ENCODE measurements around the gene ARHGEF16.

The ARHGEF16 gene

DNA sequence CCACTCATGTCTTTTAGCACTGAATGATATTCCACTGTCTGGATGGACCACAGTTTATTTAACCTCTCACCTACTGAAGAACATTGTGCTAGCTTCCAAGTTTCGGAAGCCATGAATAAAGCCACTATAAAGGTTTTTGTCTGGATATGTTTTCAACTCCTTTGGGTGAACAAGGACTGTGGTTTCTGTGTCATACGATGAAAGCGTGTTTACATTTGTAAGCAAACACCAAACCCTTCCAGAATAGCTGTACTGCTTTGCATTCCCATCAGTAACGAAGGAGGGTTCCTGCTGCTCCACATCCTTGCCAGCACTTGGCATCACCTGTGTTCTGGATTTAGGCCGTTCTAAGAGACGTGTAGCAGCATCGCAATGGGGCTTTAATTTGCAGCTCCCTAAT is 10.7 kb upstream of the ARHGEF16 start:
- Histone ChIP-seq H3K4me1 (no peaks in the 10 kb centered on the region), H3K27ac (no peak overlapping the region), H3K36me3 (no peaks in the 10 kb centered on the region), H3K27me3 (peaks cover 0 to 13% of the 10 kb centered on the region in 2 donors), H3K4me3 (no peak overlapping the region), H3K9me3 (peaks cover 0 to 9% (median 4%) of the 10 kb centered on the region in 3 donors)
- intact Hi-C loops (cut with DNase I; ENCODE audit: low total_unique reads) = no loop called here
- DNase-seq = no peak
- TF ChIP-seq, protein P1, sequence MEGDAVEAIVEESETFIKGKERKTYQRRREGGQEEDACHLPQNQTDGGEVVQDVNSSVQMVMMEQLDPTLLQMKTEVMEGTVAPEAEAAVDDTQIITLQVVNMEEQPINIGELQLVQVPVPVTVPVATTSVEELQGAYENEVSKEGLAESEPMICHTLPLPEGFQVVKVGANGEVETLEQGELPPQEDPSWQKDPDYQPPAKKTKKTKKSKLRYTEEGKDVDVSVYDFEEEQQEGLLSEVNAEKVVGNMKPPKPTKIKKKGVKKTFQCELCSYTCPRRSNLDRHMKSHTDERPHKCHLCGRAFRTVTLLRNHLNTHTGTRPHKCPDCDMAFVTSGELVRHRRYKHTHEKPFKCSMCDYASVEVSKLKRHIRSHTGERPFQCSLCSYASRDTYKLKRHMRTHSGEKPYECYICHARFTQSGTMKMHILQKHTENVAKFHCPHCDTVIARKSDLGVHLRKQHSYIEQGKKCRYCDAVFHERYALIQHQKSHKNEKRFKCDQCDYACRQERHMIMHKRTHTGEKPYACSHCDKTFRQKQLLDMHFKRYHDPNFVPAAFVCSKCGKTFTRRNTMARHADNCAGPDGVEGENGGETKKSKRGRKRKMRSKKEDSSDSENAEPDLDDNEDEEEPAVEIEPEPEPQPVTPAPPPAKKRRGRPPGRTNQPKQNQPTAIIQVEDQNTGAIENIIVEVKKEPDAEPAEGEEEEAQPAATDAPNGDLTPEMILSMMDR (IDR thresholded peaks at IDR 0.05) = no peak

DNA sequence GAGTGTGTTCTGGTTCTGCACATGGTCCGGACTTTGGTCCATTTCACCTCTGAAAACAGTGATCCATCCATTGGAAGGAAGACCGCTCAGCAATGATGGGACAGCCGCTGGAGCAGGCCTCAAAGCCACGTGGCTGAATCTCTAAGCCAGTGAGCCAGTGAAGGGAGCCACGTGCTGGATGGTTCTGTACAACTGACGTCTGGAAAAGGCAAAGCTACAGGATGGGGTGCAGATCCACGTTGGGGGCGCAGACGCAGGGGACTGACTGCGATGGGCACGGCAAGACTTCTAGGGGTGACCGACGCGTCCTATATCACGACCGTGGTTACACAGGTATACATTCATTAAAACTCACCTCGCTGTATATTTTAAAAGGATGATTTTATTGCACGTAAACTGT is 10.2 kb upstream of the ARHGEF16 start:
- Histone ChIP-seq H3K4me3 (no peak overlapping the region), H3K36me3 (no peaks in the 10 kb centered on the region), H3K27me3 (peaks cover 0 to 13% of the 10 kb centered on the region in 2 donors), H3K27ac (no peak overlapping the region), H3K4me1 (no peaks in the 10 kb centered on the region), H3K9me3 (peaks cover 0 to 9% (median 4%) of the 10 kb centered on the region in 3 donors)
- TF ChIP-seq, protein P1 (IDR thresholded peaks at IDR 0.05) = no peak
- intact Hi-C loops (cut with DNase I; ENCODE audit: low total_unique reads) = no loop called here
- no peak for DNase-seq

DNA sequence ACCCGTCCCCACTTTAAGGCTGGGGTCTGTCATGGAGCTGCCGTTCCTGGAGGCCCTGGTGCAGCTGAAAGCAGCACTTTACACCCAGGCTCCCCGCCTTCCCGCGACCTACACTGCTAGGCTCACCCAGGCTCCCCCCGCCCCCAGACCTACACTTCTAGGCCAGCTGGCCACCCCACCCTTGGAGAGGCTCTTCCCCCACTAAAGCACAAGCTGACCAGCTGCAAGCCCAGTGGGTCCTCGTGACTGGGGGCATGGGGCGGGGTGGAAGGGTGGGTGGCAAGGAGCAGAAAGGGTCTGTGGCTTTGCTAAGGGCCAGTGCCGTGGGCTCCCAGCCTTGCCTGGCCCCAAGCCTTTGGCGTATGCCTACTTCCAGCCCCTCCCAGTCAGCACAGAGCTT is 9.7 kb upstream of the ARHGEF16 start:
- Histone ChIP-seq H3K27me3 (peaks cover 0 to 13% of the 10 kb centered on the region in 2 donors), H3K9me3 (peaks cover 0 to 9% (median 4%) of the 10 kb centered on the region in 3 donors), H3K27ac (no peak overlapping the region), H3K4me3 (no peak overlapping the region), H3K36me3 (no peaks in the 10 kb centered on the region), H3K4me1 (no peaks in the 10 kb centered on the region)
- intact Hi-C loops (cut with DNase I; ENCODE audit: low total_unique reads) = no loop called here
- DNase-seq = no peak
- TF ChIP-seq, protein P1 (IDR thresholded peaks at IDR 0.05) = no peak

DNA sequence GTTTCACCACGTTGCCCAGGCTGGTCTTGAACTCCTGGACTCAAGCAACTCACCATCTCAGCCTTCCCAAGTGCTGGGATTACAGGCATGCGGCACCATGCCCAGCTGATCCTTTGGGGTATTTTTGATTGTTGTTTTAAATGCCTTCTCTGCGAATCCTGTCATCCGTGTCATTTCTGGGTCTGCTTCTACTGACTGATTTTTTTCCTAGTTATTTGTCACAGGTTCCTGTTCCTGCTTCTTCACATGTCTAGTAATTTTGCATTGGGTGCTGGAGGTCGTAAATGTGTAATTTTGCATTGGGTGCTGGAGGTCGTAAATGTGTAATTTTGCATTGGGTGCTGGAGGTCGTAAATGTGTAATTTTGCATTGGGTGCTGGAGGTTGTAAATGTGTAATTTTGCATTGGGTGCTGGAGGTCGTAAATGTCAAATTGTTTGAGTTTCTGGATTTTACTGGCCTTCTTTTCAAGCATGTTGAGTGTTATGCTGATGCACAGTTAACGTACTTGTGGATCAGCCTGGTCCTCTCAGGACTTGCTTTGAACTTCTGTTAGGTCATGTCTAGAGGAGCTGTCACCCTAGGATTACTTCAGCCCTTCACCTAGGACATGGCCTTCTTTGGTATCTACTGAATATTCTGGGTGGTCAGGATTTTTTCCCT is 4.1 kb upstream of the ARHGEF16 start:
- H3K27ac ChIP-seq = no peak overlapping the region
- H3K9me3 ChIP-seq = peaks cover 0 to 9% (median 3%) of the 10 kb centered on the region in 3 donors
- intact Hi-C loops (cut with DNase I; ENCODE audit: low total_unique reads) = loop anchor here (5.0 to 10.0 kb wide), 2 partner anchors 167 to 274 kb away; no protein-coding TSS in a partner anchor
- H3K4me1 ChIP-seq = peaks cover 0 to 21% (median 17%) of the 10 kb centered on the region in 4 donors
- H3K36me3 ChIP-seq = no peaks in the 10 kb centered on the region
- peaks cover 0 to 43% of the 10 kb centered on the region in 2 donors for H3K27me3 ChIP-seq
- no peak overlapping the region for H3K4me3 ChIP-seq
- DNase-seq = no peak
- TF ChIP-seq, protein P1 (IDR thresholded peaks at IDR 0.05) = no peak

DNA sequence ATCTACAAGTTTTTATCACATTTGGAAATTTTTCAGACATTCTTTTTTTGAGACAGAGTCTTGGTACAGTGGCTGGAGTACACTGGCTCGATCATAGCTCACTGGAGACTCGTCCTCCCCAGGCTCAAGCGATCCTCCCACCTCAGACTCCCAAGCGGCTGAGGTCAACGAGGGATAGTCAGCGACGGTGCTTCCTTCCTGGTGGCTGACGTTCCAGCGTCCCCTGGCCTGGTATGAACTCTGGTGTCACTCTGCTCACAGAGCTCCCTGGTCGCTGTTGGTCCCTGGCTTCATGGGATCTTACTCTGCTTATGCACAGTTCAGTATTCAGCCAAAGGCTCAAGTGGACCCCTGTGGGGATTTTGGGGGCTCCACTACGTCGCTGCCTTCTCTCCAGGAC is 3.5 kb upstream of the ARHGEF16 start:
- H3K27me3 ChIP-seq = peaks cover 0 to 50% of the 10 kb centered on the region in 2 donors
- H3K9me3 ChIP-seq = peaks cover 0 to 4% (median 0%) of the 10 kb centered on the region in 3 donors
- intact Hi-C loops (cut with DNase I; ENCODE audit: low total_unique reads) = loop anchor here (5.0 to 10.0 kb wide), 2 partner anchors 166 to 274 kb away; no protein-coding TSS in a partner anchor
- no peaks in the 10 kb centered on the region for H3K36me3 ChIP-seq
- DNase-seq = no peak
- H3K4me3 ChIP-seq = no peak overlapping the region
- H3K27ac ChIP-seq = no peak overlapping the region
- peaks cover 0 to 21% (median 17%) of the 10 kb centered on the region in 4 donors for H3K4me1 ChIP-seq
- TF ChIP-seq, protein P1 (IDR thresholded peaks at IDR 0.05) = no peak

Measured in tibial artery (tissue), 4 donors.